Tibial nerve (tissue), 4 donors: Measurements from ENCODE around the gene ADRB1.

ENCODE experiments used
- EP300 ChIP-seq, 2 donors: sonication (generic); formaldehyde crosslinking; IDR thresholded peaks; one replicate each; pipeline ENCODE4 v1.6.1; 2017; ENCODE audit warnings: antibody characterized with exemption in 2 of 2, mild to moderate bottlenecking in 1 of 2
- POLR2A ChIP-seq, 2 donors: fragments of 450-650 bp; IDR thresholded peaks; one replicate each; pipeline ENCODE4 v1.6.1; 2017; ENCODE audit warnings: antibody characterized with exemption in 2 of 2, mild to moderate bottlenecking in 2 of 2, moderate library complexity in 2 of 2
- TF ChIP-seq, protein P1 (sequence below), 5 experiments: fragments of 200-600 bp in 3 of 5; fragments of 450-650 bp in 2 of 5; sonication (generic) in 3 of 5; IDR thresholded peaks; one replicate each; pipeline ENCODE4 v1.5.1; 2016 to 2019; ENCODE audit warnings: antibody characterized with exemption in 5 of 5, mild to moderate bottlenecking in 3 of 5, moderate library complexity in 2 of 5

DNA sequence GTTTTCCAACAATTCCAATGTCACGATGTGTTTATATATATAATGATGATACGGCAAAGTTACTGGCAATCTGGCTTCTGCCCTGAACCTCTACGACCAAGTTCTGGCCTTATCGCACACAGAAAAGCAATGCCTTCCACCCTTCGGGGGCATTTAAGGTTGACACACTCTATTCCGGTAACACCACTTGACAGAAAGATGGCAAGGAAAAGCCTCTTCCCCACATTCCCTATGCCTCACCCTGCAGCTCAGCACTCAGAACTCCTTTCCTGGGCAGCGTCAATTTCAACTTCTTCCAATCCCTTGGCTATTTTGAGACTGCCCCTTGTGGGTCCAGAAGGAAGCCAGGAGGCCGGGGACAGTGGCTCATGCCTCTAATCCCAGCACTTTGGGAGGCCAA is 2.5 kb upstream of the ADRB1 start:
- TF ChIP-seq, protein P1, sequence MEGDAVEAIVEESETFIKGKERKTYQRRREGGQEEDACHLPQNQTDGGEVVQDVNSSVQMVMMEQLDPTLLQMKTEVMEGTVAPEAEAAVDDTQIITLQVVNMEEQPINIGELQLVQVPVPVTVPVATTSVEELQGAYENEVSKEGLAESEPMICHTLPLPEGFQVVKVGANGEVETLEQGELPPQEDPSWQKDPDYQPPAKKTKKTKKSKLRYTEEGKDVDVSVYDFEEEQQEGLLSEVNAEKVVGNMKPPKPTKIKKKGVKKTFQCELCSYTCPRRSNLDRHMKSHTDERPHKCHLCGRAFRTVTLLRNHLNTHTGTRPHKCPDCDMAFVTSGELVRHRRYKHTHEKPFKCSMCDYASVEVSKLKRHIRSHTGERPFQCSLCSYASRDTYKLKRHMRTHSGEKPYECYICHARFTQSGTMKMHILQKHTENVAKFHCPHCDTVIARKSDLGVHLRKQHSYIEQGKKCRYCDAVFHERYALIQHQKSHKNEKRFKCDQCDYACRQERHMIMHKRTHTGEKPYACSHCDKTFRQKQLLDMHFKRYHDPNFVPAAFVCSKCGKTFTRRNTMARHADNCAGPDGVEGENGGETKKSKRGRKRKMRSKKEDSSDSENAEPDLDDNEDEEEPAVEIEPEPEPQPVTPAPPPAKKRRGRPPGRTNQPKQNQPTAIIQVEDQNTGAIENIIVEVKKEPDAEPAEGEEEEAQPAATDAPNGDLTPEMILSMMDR (IDR thresholded peaks at IDR 0.05) = no peak
- no peak for TF ChIP-seq POLR2A (IDR thresholded peaks at IDR 0.05)
- no peak for TF ChIP-seq EP300 (IDR thresholded peaks at IDR 0.05)
